H1 (cell line): ENCODE measurements around the gene ADAMTSL2. TPM values are rescaled to one million over a fixed set of nuclear protein-coding genes. Genes with fewer than 3 reads are reported as not detected.

Experiments used
- CTCF ChIA-PET: fragments of 300-600 bp; sonication (Branson Sonifier 250); formaldehyde crosslinking; loops from one replicate; lab custom pipeline; 2021; ENCODE audit not compliant: partially characterized antibody; lab: Charles Lee
- POLR2A ChIA-PET: fragments of 300-600 bp; sonication (Branson Sonifier 250); formaldehyde crosslinking; loops from one replicate; lab custom pipeline; 2021; ENCODE audit warnings: inconsistent platforms; ENCODE audit not compliant: partially characterized antibody; lab: Charles Lee
- DNase-seq, 2 experiments: peaks; one replicate each; pipeline versions ENCODE4 v3.0.0 to v3.0.0-alpha.2; 2010 to 2022; ENCODE audit warnings: low spot score in 2 of 2, low read depth in 1 of 2, mixed read lengths in 1 of 2
- FAIRE-seq: peaks from 2 replicates; lab custom pipeline; 2011; peaks lifted over from hg19 to GRCh38; lab: Jason Lieb, UNC
- H2AFZ ChIP-seq: 2 replicates; pipeline ENCODE4 v1.8.1; 2012; ENCODE audit warnings: low read length, inconsistent platforms
- H2AK5ac ChIP-seq: 2 replicates; pipeline ENCODE4 v1.6.1; 2013; ENCODE audit warnings: low read depth, low read length
- H2BK120ac ChIP-seq: replicated peaks from 2 replicates; pipeline ENCODE3; 2013; ENCODE audit warnings: low read depth, low read length, inconsistent platforms
- H2BK12ac ChIP-seq: 2 replicates; pipeline ENCODE4 v1.6.1; 2013; ENCODE audit warnings: low read depth, low read length
- H2BK15ac ChIP-seq: 2 replicates; pipeline ENCODE4 v1.6.1; 2013; ENCODE audit warnings: low read length
- H2BK20ac ChIP-seq: 2 replicates; pipeline ENCODE4 v1.6.1; 2013; ENCODE audit warnings: low read length
- H2BK5ac ChIP-seq: 2 replicates; pipeline ENCODE4 v1.6.1; 2013; ENCODE audit warnings: low read depth, low read length
- H3K14ac ChIP-seq: 2 replicates; pipeline ENCODE4 v1.6.1; 2013; ENCODE audit warnings: inconsistent platforms; ENCODE audit not compliant: insufficient read length
- H3K18ac ChIP-seq: 2 replicates; pipeline ENCODE4 v1.6.1; 2013; ENCODE audit warnings: low read length; ENCODE audit errors: extremely low read depth
- H3K23ac ChIP-seq: 2 replicates; pipeline ENCODE4 v1.6.1; 2013; ENCODE audit warnings: inconsistent platforms; ENCODE audit not compliant: insufficient read length
- H3K23me2 ChIP-seq: 2 replicates; pipeline ENCODE4 v1.6.1; 2013; ENCODE audit warnings: low read depth, low read length
- H3K27ac ChIP-seq: 2 replicates; pipeline ENCODE4 v1.6.1; 2011; ENCODE audit warnings: low read depth, low read length, inconsistent platforms
- H3K27me3 ChIP-seq, 4 experiments: replicated peaks in 1 of 4; 1 replicate in 1 of 4; 2 replicates in 3 of 4; pipeline versions ENCODE4 v1.6.1 to v1.8.1; 2011 to 2013; ENCODE audit warnings: low read length in 3 of 4, mild to moderate bottlenecking in 3 of 4, inconsistent platforms in 2 of 4, mixed read lengths in 2 of 4, moderate library complexity in 1 of 4; ENCODE audit not compliant: control insufficient read depth in 3 of 4, insufficient read depth in 3 of 4; ENCODE audit errors: extremely low read depth in 1 of 4
- H3K36me3 ChIP-seq, 4 experiments: 2 replicates each; pipeline versions ENCODE4 v1.6.1 to v1.8.1; 2011 to 2013; ENCODE audit warnings: mild to moderate bottlenecking in 4 of 4, low read length in 3 of 4, moderate library complexity in 2 of 4, control low read depth in 1 of 4, inconsistent platforms in 1 of 4; ENCODE audit not compliant: insufficient read depth in 4 of 4, control insufficient read depth in 2 of 4
- H3K4ac ChIP-seq: replicated peaks from 2 replicates; pipeline ENCODE3; 2013; ENCODE audit warnings: low read length, low read depth, mixed read lengths, inconsistent platforms; ENCODE audit not compliant: insufficient read length
- H3K4me1 ChIP-seq, 4 experiments: replicated peaks in 1 of 4; 1 replicate in 1 of 4; 2 replicates in 3 of 4; pipeline versions ENCODE4 v1.6.1 to v1.8.1; 2011 to 2013; ENCODE audit warnings: low read length in 3 of 4, inconsistent platforms in 2 of 4, mixed read lengths in 1 of 4; ENCODE audit not compliant: insufficient read depth in 4 of 4, control insufficient read depth in 3 of 4
- H3K4me2 ChIP-seq, 2 experiments: 2 replicates each; pipeline versions ENCODE4 v1.6.1 to v1.8.1; 2011 to 2013; ENCODE audit warnings: low read depth in 2 of 2, low read length in 2 of 2, control low read depth in 1 of 2, inconsistent platforms in 1 of 2, mild to moderate bottlenecking in 1 of 2; ENCODE audit not compliant: insufficient read depth in 1 of 2
- H3K4me3 ChIP-seq, 4 experiments: fragments of 200-600, 300-600 bp in 1 of 4; sonication (generic), shearing (Covaris generic), sonication (Bioruptor Twin) in 1 of 4; 2 replicates each; pipeline versions ENCODE4 v1.5.1 to v1.8.1; 2011 to 2016; ENCODE audit warnings: low read length in 4 of 4, low read depth in 3 of 4, control low read depth in 2 of 4, inconsistent platforms in 2 of 4, mild to moderate bottlenecking in 2 of 4, mixed read lengths in 1 of 4, moderate library complexity in 1 of 4; ENCODE audit not compliant: insufficient read depth in 2 of 4; ENCODE audit errors: extremely low read depth in 1 of 4
- H3K56ac ChIP-seq: replicated peaks from 2 replicates; pipeline ENCODE3; 2013; ENCODE audit warnings: low read depth, mild to moderate bottlenecking, mixed read lengths, low read length, inconsistent platforms; ENCODE audit not compliant: insufficient read length
- H3K79me1 ChIP-seq: 2 replicates; pipeline ENCODE4 v1.6.1; 2013; ENCODE audit warnings: low read depth, low read length, control low read depth
- H3K79me2 ChIP-seq, 2 experiments: 2 replicates each; pipeline versions ENCODE4 v1.6.1 to v1.8.1; 2012 to 2013; ENCODE audit warnings: low read length in 2 of 2, mild to moderate bottlenecking in 2 of 2, inconsistent platforms in 1 of 2; ENCODE audit not compliant: insufficient read depth in 2 of 2, control insufficient read depth in 1 of 2
- H3K9ac ChIP-seq, 4 experiments: replicated peaks in 1 of 4; 1 replicate in 1 of 4; 2 replicates in 3 of 4; pipeline versions ENCODE4 v1.6.1 to v1.8.1; 2011 to 2013; ENCODE audit warnings: low read depth in 3 of 4, low read length in 3 of 4, control low read depth in 2 of 4, mild to moderate bottlenecking in 2 of 4, moderate library complexity in 2 of 4, inconsistent platforms in 1 of 4; ENCODE audit errors: extremely low read depth in 1 of 4
- H3K9me3 ChIP-seq, 2 experiments: 2 replicates each; pipeline versions ENCODE4 v1.6.1 to v1.8.1; 2012 to 2013; ENCODE audit warnings: mild to moderate bottlenecking in 2 of 2, moderate library complexity in 2 of 2, control low read depth in 1 of 2, inconsistent platforms in 1 of 2, low read depth in 1 of 2, low read length in 1 of 2, mixed read lengths in 1 of 2; ENCODE audit not compliant: insufficient read depth in 2 of 2
- H4K20me1 ChIP-seq, 2 experiments: replicated peaks in 1 of 2; 2 replicates each; pipeline versions ENCODE3 to v1.8.1; 2011 to 2013; ENCODE audit warnings: inconsistent platforms in 2 of 2, low read length in 2 of 2, mild to moderate bottlenecking in 1 of 2; ENCODE audit not compliant: insufficient read depth in 2 of 2, control insufficient read depth in 1 of 2
- H4K5ac ChIP-seq: 2 replicates; pipeline ENCODE4 v1.6.1; 2013; ENCODE audit warnings: low read length, low read depth, mixed read lengths, inconsistent platforms; ENCODE audit not compliant: insufficient read length
- H4K8ac ChIP-seq: 2 replicates; pipeline ENCODE4 v1.8.0; 2013; ENCODE audit warnings: mild to moderate bottlenecking, moderate library complexity, low read length, inconsistent platforms; ENCODE audit not compliant: insufficient read depth; ENCODE audit errors: extremely low read depth
- H4K91ac ChIP-seq: replicated peaks from 2 replicates; pipeline ENCODE3; 2013; ENCODE audit warnings: low read length, mixed read lengths, inconsistent platforms; ENCODE audit not compliant: insufficient read length
- BACH1 ChIP-seq: IDR thresholded peaks from 2 replicates; pipeline ENCODE4 v1.6.1; 2012; ENCODE audit warnings: low read length, improper control_type of control experiment
- CBX8 ChIP-seq: fragments of 300-800, 300-1000 bp; sonication (generic); IDR thresholded peaks from 2 replicates; pipeline ENCODE4 v1.7.1; 2016; ENCODE audit warnings: low read depth, low read length, borderline replicate concordance
- CREB1 ChIP-seq: IDR thresholded peaks from 2 replicates; pipeline ENCODE4 v1.6.1; 2012; ENCODE audit warnings: inconsistent platforms
- CTBP2 ChIP-seq: IDR thresholded peaks from 2 replicates; pipeline ENCODE4 v1.7.0; 2011; ENCODE audit warnings: borderline replicate concordance, mild to moderate bottlenecking, moderate library complexity, mixed read lengths, low read length; ENCODE audit not compliant: insufficient read depth, insufficient read length
- KDM4A ChIP-seq: IDR thresholded peaks from one replicate; pipeline ENCODE4 v1.7.1; 2012; ENCODE audit warnings: low read depth, mild to moderate bottlenecking, moderate library complexity, low read length, inconsistent platforms; ENCODE audit not compliant: severe bottlenecking
- KDM5A ChIP-seq: fragments of 200-600 bp; IDR thresholded peaks from 2 replicates; pipeline ENCODE4 v1.7.1; 2012; ENCODE audit warnings: mild to moderate bottlenecking, low read length, inconsistent platforms, mixed read lengths
- MAFK ChIP-seq: IDR thresholded peaks from 2 replicates; pipeline ENCODE4 v1.6.1; 2012; ENCODE audit warnings: low read depth, mild to moderate bottlenecking, improper control_type of control experiment, low read length
- POLR2A ChIP-seq, 2 experiments: IDR thresholded peaks; 1 replicate in 1 of 2; 2 replicates in 1 of 2; pipeline ENCODE4 v1.6.1; 2011; ENCODE audit warnings: low read depth in 2 of 2, low read length in 2 of 2, mild to moderate bottlenecking in 2 of 2; ENCODE audit errors: control extremely low read depth in 1 of 2
- POU5F1 ChIP-seq: IDR thresholded peaks from 2 replicates; pipeline ENCODE4 v1.6.1; 2011; ENCODE audit warnings: low read depth, mild to moderate bottlenecking, low read length, moderate library complexity
- RNF2 ChIP-seq: fragments of 200-900, 300-1000 bp; sonication (generic); IDR thresholded peaks from 2 replicates; pipeline ENCODE4 v1.7.1; 2016; ENCODE audit warnings: borderline replicate concordance, low read depth, mild to moderate bottlenecking, antibody characterized with exemption, low read length; ENCODE audit not compliant: poor library complexity, severe bottlenecking; ENCODE audit errors: missing control alignments
- SAP30 ChIP-seq: fragments of 300-600 bp; sonication (generic); IDR thresholded peaks from 2 replicates; pipeline ENCODE4 v1.7.1; 2012; ENCODE audit warnings: low read length, moderate library complexity, mild to moderate bottlenecking, inconsistent platforms; ENCODE audit not compliant: insufficient read depth, insufficient replicate concordance
- TAF7 ChIP-seq: optimal IDR thresholded peaks from 2 replicates; pipeline ENCODE3; 2011; ENCODE audit warnings: low read depth, mild to moderate bottlenecking, inconsistent platforms, low read length, moderate library complexity, borderline replicate concordance
- WGBS, 2 experiments: shearing (Covaris generic) in 1 of 2; methylation state at CpG; one replicate each; pipeline versions ENCODE4 v1.1.6 to v1.1.7; 2013 to 2015; ENCODE audit warnings: low lambda C conversion rate in 2 of 2, mixed read lengths in 2 of 2, inconsistent platforms in 1 of 2, low coverage in 1 of 2, missing lambda C conversion rate in 1 of 2; ENCODE audit not compliant: insufficient replicate concordance in 2 of 2, insufficient coverage in 1 of 2, insufficient read length in 1 of 2; ENCODE audit errors: extremely low coverage in 1 of 2, missing lambda C conversion rate in 1 of 2; 5-methylcytosine and 5-hydroxymethylcytosine counted together
- polyA plus RNA-seq, 7 experiments: library from polyadenylated mRNA; depleted of rRNA in 3 of 7; stranded (reverse) in 5 of 7; unstranded in 2 of 7; fragments of >200 nt in 5 of 7; fragments of 200-250 nt in 2 of 7; gene quantifications; 1 replicate in 5 of 7; 2 replicates in 1 of 7; 4 replicates in 1 of 7; pipeline versions ENCODE4 v1.2.1 to v1.2.3, GENCODE V29; 2011 to 2013; ENCODE audit warnings: missing spikeins in 2 of 7, mixed read lengths in 2 of 7
- total RNA-seq: library from RNA; stranded (reverse); fragmentation: NEBNext Ultra II Directional; extraction: Animal tissue kit (Norgen Biotek cat#: 25700); gene quantifications from 2 replicates; pipeline ENCODE4 v1.2.1, GENCODE V29; 2021
- TF ChIP-seq, protein P1 (sequence below): IDR thresholded peaks from 2 replicates; pipeline ENCODE4 v1.6.1; 2012; ENCODE audit warnings: low read length, inconsistent platforms

Gene ADAMTSL2
- total and polyA plus RNA-seq, 2 of the 8 experiments (the other 6 are each of a cell fraction or from before 2014, with no cell fraction given) = 0.74 to 0.76 TPM

DNA sequence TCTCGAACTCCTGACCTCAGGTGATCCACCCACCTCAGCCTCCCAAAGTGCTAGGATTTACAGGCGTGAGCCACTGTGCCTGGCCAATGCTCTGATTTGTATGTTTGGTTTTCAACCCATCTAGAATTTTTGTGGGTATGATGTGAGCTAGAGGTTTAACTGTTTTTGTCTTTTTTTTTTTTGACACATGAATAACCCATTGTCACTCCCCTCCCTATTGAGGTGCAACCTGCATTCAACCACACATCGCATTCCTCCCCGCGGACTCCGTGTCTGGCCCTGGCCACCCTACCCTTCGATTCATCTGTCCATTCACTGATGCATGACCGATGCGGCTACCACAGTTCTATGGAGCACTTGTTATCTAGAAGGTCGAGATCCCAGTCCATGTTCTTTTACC, 84.2 kb downstream of the ADAMTSL2 start:
- Histone ChIP-seq H2BK120ac (no peak overlapping the region), H3K9me3 (no peaks in the 10 kb centered on the region), H2BK5ac (no peak overlapping the region), H3K4ac (no peak overlapping the region), H3K14ac (no peak overlapping the region), H3K27me3 (peaks cover 0 to 5% (median 0%) of the 10 kb centered on the region in 4 experiments; a peak in 3 of 7 replicates), H4K5ac (no peak overlapping the region), H3K36me3 (no peaks in the 10 kb centered on the region), H3K18ac (no peak overlapping the region), H4K8ac (no peak overlapping the region), H3K79me2 (no peaks in the 10 kb centered on the region), H2AK5ac (no peak overlapping the region), H3K4me2 (no peak overlapping the region), H3K79me1 (no peaks in the 10 kb centered on the region), H4K20me1 (no peaks in the 10 kb centered on the region), H3K56ac (no peak overlapping the region), H3K23ac (no peak overlapping the region), H2BK15ac (no peak overlapping the region), H3K4me3 (no peak overlapping the region), H2BK20ac (no peak overlapping the region), H3K27ac (no peak overlapping the region), H3K4me1 (no peaks in the 10 kb centered on the region), H4K91ac (no peak overlapping the region), H3K9ac (no peak overlapping the region), H3K23me2 (no peaks in the 10 kb centered on the region), H2BK12ac (no peak overlapping the region), H2AFZ (no peak overlapping the region)
- 86% methylated on average over 10 of the region's 10 CpGs; no CpG with 5 or more reads in 1 of the 2 experiments for WGBS, 2 experiments
- DNase-seq = no peak
- ChIA-PET POLR2A (no interaction called here), CTCF (no interaction called here)
- FAIRE-seq = no peak
- TF ChIP-seq KDM4A (no peak), BACH1 (no peak), POU5F1 (no peak), CREB1 (no peak), POLR2A (IDR thresholded peaks at IDR 0.05; ENCODE audit: control extremely low read depth in 1 of 2, low read depth in 2 of 2, low read length in 2 of 2) (no peak), MAFK (no peak), TAF7 (no peak), CBX8 (no peak), SAP30 (no peak), KDM5A (no peak), CTBP2 (no peak), RNF2 (no peak)
- TF ChIP-seq, protein P1, sequence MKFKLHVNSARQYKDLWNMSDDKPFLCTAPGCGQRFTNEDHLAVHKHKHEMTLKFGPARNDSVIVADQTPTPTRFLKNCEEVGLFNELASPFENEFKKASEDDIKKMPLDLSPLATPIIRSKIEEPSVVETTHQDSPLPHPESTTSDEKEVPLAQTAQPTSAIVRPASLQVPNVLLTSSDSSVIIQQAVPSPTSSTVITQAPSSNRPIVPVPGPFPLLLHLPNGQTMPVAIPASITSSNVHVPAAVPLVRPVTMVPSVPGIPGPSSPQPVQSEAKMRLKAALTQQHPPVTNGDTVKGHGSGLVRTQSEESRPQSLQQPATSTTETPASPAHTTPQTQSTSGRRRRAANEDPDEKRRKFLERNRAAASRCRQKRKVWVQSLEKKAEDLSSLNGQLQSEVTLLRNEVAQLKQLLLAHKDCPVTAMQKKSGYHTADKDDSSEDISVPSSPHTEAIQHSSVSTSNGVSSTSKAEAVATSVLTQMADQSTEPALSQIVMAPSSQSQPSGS = no peak
